GM21717 (cell line): ENCODE data around the gene TMEM209.
A peak's percentile ranks its signal among the peaks of the same experiment; 100 is the strongest.
"Not testable (repeated sequence)": the region's sequence is repeated elsewhere in the genome, so short reads cannot be mapped to it uniquely, and the experiment has no call there.

ENCODE experiments used
- ATAC-seq: cut with Tn5 transposase; IDR thresholded peaks from one replicate; pipeline ENCODE4 v1.9.1; 2021; ENCODE audit warnings: mild to moderate bottlenecking, moderate library complexity; ENCODE audit not compliant: unreplicated experiment

Gene TMEM209

GRCh38 chr7:130131191-130131834 is 73.9 kb downstream of the TMEM209 start:
- ATAC-seq: no peak

- no peak for ATAC-seq
Observed at GRCh38 chr7:130129011-130129411, 76.2 kb downstream of the TMEM209 start.

GRCh38 chr7:130127821-130128317 is 77.3 kb downstream of the TMEM209 start:
- ATAC-seq: no peak

- ATAC-seq: no peak
Observed at GRCh38 chr7:130127404-130127803, 77.8 kb downstream of the TMEM209 start.

- not testable (repeated sequence) for ATAC-seq
Observed at GRCh38 chr7:130126840-130127239, 78.4 kb downstream of the TMEM209 start.

- ATAC-seq: no peak
Observed at GRCh38 chr7:130124711-130125110, 80.5 kb downstream of the TMEM209 start.

GRCh38 chr7:130123501-130123900 is 81.7 kb downstream of the TMEM209 start:
- ATAC-seq: no peak

GRCh38 chr7:130118801-130119200 is 86.4 kb downstream of the TMEM209 start:
- ATAC-seq: no peak

GRCh38 chr7:130118294-130118693 is 86.9 kb downstream of the TMEM209 start:
- ATAC-seq: no peak

- ATAC-seq: peak; percentile 5
Observed at GRCh38 chr7:130114776-130115175, 90.4 kb downstream of the TMEM209 start.
